ENCODE results near the gene CPD. TPM values are rescaled to one million over a fixed set of nuclear protein-coding genes. Genes with fewer than 3 reads are reported as not detected.

The CPD gene
- total and polyA plus RNA-seq, 2 of the 13 experiments (the other 11 are each of a cell fraction or from before 2014, with no cell fraction given), result 46.1 to 72.3 TPM

- TF ChIP-seq, protein P1, sequence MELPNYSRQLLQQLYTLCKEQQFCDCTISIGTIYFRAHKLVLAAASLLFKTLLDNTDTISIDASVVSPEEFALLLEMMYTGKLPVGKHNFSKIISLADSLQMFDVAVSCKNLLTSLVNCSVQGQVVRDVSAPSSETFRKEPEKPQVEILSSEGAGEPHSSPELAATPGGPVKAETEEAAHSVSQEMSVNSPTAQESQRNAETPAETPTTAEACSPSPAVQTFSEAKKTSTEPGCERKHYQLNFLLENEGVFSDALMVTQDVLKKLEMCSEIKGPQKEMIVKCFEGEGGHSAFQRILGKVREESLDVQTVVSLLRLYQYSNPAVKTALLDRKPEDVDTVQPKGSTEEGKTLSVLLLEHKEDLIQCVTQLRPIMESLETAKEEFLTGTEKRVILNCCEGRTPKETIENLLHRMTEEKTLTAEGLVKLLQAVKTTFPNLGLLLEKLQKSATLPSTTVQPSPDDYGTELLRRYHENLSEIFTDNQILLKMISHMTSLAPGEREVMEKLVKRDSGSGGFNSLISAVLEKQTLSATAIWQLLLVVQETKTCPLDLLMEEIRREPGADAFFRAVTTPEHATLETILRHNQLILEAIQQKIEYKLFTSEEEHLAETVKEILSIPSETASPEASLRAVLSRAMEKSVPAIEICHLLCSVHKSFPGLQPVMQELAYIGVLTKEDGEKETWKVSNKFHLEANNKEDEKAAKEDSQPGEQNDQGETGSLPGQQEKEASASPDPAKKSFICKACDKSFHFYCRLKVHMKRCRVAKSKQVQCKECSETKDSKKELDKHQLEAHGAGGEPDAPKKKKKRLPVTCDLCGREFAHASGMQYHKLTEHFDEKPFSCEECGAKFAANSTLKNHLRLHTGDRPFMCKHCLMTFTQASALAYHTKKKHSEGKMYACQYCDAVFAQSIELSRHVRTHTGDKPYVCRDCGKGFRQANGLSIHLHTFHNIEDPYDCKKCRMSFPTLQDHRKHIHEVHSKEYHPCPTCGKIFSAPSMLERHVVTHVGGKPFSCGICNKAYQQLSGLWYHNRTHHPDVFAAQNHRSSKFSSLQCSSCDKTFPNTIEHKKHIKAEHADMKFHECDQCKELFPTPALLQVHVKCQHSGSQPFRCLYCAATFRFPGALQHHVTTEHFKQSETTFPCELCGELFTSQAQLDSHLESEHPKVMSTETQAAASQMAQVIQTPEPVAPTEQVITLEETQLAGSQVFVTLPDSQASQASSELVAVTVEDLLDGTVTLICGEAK (IDR thresholded peaks at IDR 0.05), result no peak
- TF ChIP-seq, protein P1 (CRISPR knock-in tag; IDR thresholded peaks at IDR 0.05), result no peak
- TF ChIP-seq ZNF143 (CRISPR knock-in tag; IDR thresholded peaks at IDR 0.05) (no peak), TGIF2 (CRISPR knock-in tag; IDR thresholded peaks at IDR 0.05) (no peak)
Observed at GRCh38 chr17:30339086-30339485, 39.6 kb upstream of the CPD start (continued).
